GM18505 (cell line): ENCODE results near the gene SERPINA1.
"Not testable (repeated sequence)": the region's sequence is repeated elsewhere in the genome, so short reads cannot be mapped to it uniquely, and the experiment has no call there.

Source experiments
- ATAC-seq: cut with Tn5 transposase; IDR thresholded peaks from one replicate; pipeline ENCODE4 v1.9.1; 2021; ENCODE audit not compliant: unreplicated experiment
- POLR2A ChIP-seq: IDR thresholded peaks from 4 replicates; pipeline ENCODE4 v1.6.1; 2011; ENCODE audit warnings: borderline replicate concordance; ENCODE audit not compliant: insufficient read depth, insufficient read length; ENCODE audit errors: extremely low read depth

SERPINA1 gene

DNA sequence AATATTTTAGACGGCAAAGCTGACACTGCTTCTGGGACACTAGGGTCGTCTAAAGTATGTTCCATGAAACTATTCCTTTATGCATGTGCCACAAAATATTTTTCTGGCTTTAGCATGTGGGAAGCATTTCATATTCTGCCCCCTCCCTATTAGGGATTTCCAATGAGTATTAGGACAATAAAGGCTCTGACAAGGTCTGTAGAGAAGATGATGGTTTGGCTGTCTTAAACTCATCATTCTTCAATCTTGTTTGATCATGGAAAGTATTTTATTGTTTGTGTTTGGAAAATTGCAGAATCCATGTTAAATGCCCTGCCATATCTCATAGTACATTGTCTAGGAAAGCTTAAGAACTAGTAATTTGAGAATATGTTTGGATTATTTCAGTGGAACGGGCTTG, 22.8 kb downstream of the SERPINA1 start:
- TF ChIP-seq POLR2A, result no peak
- no peak for ATAC-seq

DNA sequence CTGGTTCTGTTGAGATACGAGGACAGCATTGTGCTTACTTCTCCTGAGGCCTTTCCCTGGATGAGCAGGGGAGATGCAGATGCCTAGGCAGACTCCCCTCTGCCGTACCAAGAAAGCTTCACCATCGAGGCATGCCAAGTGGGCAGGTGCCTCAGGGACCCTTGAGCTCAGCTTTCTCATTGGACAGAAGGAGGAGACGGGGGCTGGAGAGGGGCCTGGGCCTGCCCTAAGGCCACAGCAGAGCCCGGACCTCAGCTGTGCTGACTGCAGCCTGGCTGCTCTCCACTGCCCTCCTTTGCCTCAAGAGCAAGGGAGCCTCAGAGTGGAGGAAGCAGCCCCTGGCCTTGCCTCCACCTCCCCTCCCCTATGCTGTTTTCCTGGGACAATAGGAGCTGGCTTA, 23.4 kb downstream of the SERPINA1 start:
- TF ChIP-seq POLR2A, result no peak
- no peak for ATAC-seq

DNA sequence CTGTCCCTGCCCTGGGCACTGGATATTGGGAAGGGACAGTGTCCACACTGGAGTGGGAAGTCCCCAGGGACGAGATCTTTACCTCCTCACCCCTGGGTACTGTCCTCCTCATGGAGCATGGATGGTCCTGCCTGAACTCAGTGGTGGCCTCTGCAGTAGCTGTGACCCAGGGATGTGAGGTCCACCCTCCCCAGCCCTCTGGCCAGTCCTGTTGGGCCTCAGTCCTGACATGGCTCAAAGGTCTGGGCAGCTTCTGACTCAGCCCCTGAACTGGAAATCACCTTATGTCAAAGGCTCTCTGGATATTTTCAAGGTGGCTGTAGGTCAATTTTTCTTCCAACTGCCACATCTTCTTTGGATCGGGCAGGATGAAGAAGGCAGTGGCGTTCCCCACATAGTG, 24.4 kb downstream of the SERPINA1 start:
- ATAC-seq, result no peak

DNA sequence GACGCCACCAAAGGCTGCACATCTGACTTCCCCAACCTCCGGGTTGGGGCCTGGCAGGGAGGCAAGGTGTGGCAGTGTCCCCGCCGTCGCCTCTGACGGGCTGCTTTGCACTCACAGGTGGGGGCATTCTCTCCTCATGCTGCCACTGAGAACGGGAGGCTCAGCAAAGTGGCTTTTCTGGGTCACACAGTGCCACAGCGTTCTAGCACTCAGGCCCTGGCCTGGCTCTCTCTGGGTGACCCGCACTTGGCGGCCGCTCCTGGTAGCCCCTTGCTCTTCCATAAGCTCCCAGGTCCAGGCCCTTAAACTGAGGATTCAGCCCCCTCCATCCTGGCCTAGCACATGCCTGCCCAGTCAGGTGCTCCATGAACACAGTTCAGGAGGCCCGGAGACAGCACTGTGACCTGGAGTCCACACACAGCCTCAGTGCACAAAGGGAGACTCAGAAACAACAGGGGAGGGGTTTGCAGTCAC, 25.2 kb downstream of the SERPINA1 start:
- ATAC-seq, result no peak
- no peak for TF ChIP-seq POLR2A

More for the DNA sequence above, 24.4 kb downstream of the SERPINA1 start:
- no peak for TF ChIP-seq POLR2A

DNA sequence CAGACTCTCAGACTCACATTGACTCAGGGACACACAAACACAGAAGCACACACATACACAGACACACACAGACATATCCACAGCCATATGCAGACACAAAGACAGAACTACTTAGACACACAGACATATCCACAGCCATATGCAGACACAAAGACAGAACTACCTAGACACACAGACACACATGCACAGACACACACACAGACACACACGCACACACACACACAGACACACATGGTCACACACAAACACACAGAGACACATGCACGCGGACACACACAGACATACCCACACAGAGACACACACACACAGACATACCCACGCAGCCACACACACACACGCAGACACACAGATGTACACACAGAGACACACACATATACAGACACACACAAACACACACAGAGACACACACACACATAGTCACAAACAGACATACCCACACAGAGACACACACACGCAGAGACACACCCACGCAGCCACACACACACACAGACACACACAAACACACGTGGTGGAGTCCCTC, 25.7 kb downstream of the SERPINA1 start:
- ATAC-seq, result no peak
- TF ChIP-seq POLR2A, result no peak

DNA sequence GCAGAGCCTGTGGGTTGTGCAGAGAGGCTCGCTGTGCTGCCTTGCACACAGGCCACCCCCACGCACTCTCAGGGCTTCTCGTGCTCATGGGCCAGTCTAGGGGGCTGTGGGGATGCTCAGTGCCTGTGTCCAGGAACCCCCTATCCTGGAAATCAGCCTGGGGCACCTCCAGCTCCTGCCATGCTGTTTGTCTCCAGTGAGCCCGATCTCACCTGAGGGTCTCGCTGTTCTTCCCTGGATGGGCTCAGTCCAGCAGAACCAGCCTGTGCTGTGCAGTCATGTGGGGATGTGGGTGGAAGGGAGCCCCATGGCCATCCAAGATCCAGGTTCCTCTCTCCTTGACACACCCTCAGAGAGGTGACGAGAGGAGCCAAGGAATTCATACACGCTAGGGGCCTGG, 26.7 kb downstream of the SERPINA1 start:
- no peak for TF ChIP-seq POLR2A

DNA sequence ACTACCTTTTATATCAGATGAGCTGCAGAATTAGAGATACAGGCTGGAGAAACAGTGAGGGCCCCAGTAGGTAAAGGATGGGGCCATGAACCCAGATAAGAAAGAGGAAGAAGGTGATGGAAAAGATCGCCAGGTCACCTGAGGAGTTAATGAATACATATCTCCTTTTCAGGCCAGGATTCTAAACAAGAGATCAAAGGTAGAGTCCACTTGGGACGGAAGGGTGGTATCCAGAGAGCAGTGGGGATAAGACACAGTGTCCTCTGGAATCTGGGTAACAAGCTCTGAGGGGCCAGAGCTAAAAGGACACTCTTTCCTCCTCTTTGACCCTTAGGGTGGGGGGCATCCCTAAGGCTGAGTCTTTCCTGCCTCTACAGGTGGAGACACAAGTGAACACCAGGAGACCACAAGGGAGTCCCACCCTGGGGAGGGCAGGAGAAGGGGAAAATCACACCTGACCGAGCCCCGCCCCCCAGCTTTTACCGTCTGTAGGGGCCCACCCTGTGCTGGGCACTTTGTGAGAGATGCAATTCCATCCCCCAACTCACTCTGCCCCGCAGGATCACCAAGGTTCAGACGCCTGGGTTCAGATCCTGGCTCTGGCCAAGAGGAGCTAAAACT, 27.3 kb downstream of the SERPINA1 start:
- ATAC-seq, result no peak

More for the DNA sequence above, 26.7 kb downstream of the SERPINA1 start:
- ATAC-seq, result no peak

DNA sequence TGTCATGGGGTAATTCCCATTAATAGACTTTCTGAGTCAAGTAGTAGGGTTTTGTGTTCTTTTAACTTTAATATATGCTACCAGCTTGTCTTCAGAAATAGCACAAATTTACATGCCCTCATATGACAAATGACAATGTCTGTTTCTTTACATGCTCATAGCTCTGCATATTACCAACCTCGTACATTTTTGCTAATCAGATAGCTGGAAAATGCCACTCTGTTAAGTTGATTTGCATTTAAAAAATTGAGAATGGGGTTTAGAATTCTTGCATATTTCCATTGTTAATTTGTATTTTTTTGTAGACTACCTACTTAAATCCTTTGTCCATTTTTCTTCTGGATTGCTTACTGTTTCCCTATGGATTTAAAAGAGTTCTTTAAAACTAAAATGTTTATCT, 31.2 kb downstream of the SERPINA1 start:
- TF ChIP-seq POLR2A, result no peak
- ATAC-seq, result no peak

More for the DNA sequence above, 27.3 kb downstream of the SERPINA1 start:
- TF ChIP-seq POLR2A, result no peak

DNA sequence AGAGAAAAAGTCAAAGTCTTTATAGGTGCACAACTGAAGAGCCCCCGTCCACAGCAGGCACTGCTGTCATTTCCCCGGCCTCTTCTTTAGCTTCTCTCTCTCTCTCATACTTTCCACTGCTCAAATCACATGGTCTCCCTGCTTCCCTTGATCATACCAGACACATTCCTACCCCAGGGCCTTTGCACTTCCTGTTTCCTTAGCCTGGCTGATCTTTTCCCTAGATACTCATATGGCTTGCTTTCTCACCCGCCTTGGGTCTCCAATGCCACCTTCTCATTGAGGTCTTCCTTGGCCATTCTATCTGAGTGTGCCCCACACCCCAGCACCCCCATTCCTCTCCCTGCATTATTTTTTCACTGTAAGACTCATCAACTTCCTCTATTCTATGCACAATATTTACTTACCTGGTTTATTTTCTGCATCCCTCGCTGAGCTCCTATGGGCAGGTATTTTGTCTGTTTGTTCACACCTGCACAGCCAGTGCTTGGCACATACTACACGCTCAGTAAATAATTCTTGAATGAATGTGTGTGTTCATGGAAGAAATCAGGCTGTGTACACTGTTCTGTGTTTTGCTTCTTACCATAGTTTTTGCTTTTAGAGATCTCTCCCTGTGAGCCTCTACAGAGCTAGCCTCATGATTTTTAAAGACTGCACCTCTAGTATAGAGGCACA, 31.9 kb downstream of the SERPINA1 start:
- no peak for ATAC-seq

DNA sequence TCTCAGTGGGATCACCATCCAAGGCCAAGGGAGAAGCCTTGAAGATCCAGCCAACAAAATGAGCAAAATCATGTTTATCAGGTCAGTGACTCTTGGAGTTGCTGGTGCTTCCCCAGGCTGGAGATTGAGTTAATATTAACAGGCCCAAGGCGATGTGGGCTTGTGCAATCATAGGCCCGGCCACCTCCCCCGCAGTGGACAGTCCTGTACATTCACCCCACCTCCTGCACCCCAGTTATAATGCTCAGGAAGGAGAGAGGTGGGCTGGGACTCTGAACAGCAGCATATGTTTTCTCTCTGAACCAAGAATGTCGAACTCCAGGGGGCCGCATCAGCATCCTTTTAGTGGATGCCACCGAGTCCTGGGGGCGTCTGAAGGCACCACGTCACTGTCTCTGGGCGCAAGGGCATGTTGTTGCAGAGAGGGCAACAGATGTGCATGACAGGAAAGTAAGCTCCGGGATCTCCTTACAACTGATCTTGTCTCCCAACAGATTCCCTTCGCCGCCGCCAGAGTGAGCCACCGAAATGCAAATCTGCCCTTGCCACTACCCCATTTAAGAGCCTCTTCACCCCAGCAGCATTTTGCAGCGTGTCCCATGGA, 33.1 kb downstream of the SERPINA1 start:
- no peak for ATAC-seq
- no peak for TF ChIP-seq POLR2A

More for the DNA sequence above, 31.9 kb downstream of the SERPINA1 start:
- TF ChIP-seq POLR2A, result no peak

DNA sequence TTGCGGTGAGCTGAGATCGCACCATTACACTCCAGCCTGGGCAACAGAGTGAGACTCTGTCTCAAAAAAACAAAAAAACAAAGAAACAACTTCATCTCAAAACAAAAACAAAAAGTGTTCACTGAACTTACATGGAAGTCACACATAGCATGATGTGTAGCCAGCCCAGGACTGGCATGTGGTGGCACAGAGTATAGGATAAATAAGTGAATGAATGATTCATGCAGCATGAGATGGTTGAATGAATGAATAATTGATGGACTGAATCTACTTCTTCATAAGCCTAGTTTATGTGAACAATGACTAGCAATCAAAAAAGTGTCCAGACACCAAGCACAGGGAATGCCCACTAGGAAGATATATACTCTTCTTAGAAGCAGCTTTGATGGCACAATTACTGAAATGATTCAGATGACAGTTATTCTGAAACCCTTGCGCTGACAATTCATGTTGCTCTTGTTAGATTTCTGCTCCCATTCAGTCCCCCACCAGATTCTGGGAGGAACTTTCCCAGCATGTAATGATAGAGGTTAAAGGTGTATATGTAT, 33.7 kb downstream of the SERPINA1 start:
- no peak for TF ChIP-seq POLR2A
- no peak for ATAC-seq

DNA sequence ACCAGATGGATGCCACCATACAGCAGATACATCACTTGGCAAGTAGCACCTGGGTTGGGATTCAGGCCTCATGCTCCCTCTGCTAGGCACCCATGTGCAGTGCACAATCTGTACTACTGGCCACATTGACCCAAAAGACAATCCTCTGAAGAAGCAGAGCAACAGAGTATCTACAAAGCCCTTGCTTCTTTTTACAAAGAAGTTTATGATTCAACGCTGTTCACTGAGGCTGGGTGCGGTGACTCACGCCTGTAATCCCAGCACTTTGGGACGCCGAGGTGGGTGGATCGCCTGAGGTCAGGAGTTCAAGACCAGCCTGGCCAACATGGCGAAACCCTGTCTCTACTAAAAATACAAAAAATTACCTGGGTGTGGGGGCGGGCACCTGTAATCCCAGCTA, 34.2 kb downstream of the SERPINA1 start:
- not testable (repeated sequence) for ATAC-seq

DNA sequence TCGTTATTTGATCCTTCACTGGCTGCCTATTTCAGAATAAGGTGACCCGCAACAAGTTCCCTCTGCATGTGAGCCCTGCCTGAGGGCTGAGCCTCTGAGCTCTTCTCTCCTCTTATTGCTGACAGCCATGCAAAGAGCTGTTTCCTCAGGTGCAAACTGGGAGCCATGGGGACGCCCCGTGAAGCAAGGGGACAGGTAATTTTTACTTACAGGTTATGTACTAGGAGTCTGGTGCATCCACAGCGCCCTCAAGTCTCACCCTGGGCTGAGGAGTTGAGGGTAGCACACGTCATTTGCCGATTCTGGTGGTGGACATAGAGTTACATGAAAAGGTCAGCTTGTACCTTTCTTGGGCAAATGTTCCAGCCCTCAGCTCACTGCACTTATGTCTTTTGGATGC, 39.1 kb downstream of the SERPINA1 start:
- no peak for ATAC-seq
- TF ChIP-seq POLR2A, result no peak
